K562 (cell line): Measurements from ENCODE around the gene FLII. TPM values are rescaled to one million over a fixed set of nuclear protein-coding genes. Genes with fewer than 3 reads are reported as not detected.
A peak's percentile ranks its signal among the peaks of the same experiment; 100 is the strongest.

ENCODE experiments used
- ASH1L ChIP-seq: fragments of 450-650 bp; IDR thresholded peaks from 2 replicates; pipeline ENCODE4 v1.6.1; 2018; ENCODE audit warnings: borderline replicate concordance, mild to moderate bottlenecking, low read depth; ENCODE audit not compliant: partially characterized antibody
- BCL6 ChIP-seq: fragments of 250-450 bp; sonication (Bioruptor Pico); IDR thresholded peaks from 2 replicates; pipeline ENCODE4 v1.4.0; 2020
- BRCA1 ChIP-seq, 2 experiments: fragments of 450-650 bp in 1 of 2; sonication (generic) in 1 of 2; formaldehyde crosslinking in 1 of 2; IDR thresholded peaks; 2 replicates each; pipeline versions ENCODE4 v1.5.0 to v1.6.1; 2017 to 2020; ENCODE audit warnings: mild to moderate bottlenecking in 1 of 2, missing genetic modification reagents in 1 of 2
- JUN ChIP-seq, 2 experiments: sonication (generic) in 1 of 2; formaldehyde crosslinking in 1 of 2; IDR thresholded peaks; 2 replicates each; pipeline versions ENCODE4 v1.6.1 to v1.8.0; 2012 to 2022; ENCODE audit warnings: borderline replicate concordance in 2 of 2, mild to moderate bottlenecking in 2 of 2, improper control_type of control experiment in 1 of 2, low read depth in 1 of 2, low read length in 1 of 2, missing genetic modification reagents in 1 of 2
- KDM5B ChIP-seq: fragments of 200-600 bp; sonication (generic); IDR thresholded peaks from 2 replicates; pipeline ENCODE4 v1.6.1; 2012; ENCODE audit warnings: low read depth, mild to moderate bottlenecking, moderate library complexity, low read length, control low read depth, inconsistent platforms; ENCODE audit not compliant: insufficient replicate concordance
- KLF13 ChIP-seq: fragments of 450-650 bp; IDR thresholded peaks from 2 replicates; pipeline ENCODE4 v1.6.1; 2016; ENCODE audit warnings: missing genetic modification characterization, low read depth, mild to moderate bottlenecking, missing compliant biosample characterization, moderate library complexity, borderline replicate concordance
- MAFK ChIP-seq: IDR thresholded peaks from 2 replicates; pipeline ENCODE4 v1.6.1; 2011; ENCODE audit warnings: low read length, improper control_type of control experiment
- MAZ ChIP-seq, 2 experiments: fragments of 450-650 bp in 1 of 2; sonication (generic) in 1 of 2; formaldehyde crosslinking; IDR thresholded peaks in 1 of 2; conservative IDR thresholded peaks in 1 of 2; 2 replicates each; pipeline versions ENCODE4 v1.4.0 to v1.5.0; 2020; ENCODE audit warnings: mild to moderate bottlenecking in 1 of 2, missing genetic modification reagents in 1 of 2
- MITF ChIP-seq: IDR thresholded peaks from 2 replicates; pipeline ENCODE4 v1.6.1; 2014; ENCODE audit warnings: antibody characterized with exemption
- NCOA2 ChIP-seq, 2 experiments: fragments of 450-650 bp; IDR thresholded peaks; 2 replicates each; pipeline ENCODE4 v1.6.1; 2018; ENCODE audit warnings: mild to moderate bottlenecking in 2 of 2, moderate library complexity in 1 of 2; ENCODE audit not compliant: partially characterized antibody in 2 of 2
- NR2C1 ChIP-seq, 2 experiments: fragments of 450-650 bp; IDR thresholded peaks; 2 replicates each; pipeline ENCODE4 v1.6.1; 2017; ENCODE audit warnings: mild to moderate bottlenecking in 2 of 2, antibody characterized with exemption in 1 of 2, inconsistent platforms in 1 of 2, missing compliant biosample characterization in 1 of 2, missing genetic modification characterization in 1 of 2
- PHB2 ChIP-seq: fragments of 450-650 bp; IDR thresholded peaks from 2 replicates; pipeline ENCODE4 v1.6.1; 2017; ENCODE audit warnings: low read depth
- POLR2A ChIP-seq: fragments of 450-650 bp; conservative IDR thresholded peaks from 2 replicates; pipeline ENCODE4 v1.6.1; 2016
- RAD51 ChIP-seq: fragments of 450-650 bp; IDR thresholded peaks from 2 replicates; pipeline ENCODE4 v1.7.1; 2016; ENCODE audit warnings: low read depth, mild to moderate bottlenecking, borderline replicate concordance
- RBM25 ChIP-seq: fragments of 200-400 bp; formaldehyde crosslinking; IDR thresholded peaks from 2 replicates; pipeline ENCODE4 v1.6.1; 2018; ENCODE audit warnings: low read length, low read depth, moderate library complexity; ENCODE audit not compliant: severe bottlenecking
- TAF7 ChIP-seq: fragments of 450-650 bp; IDR thresholded peaks from 2 replicates; pipeline ENCODE4 v1.6.1; 2016; ENCODE audit warnings: missing genetic modification characterization, missing compliant biosample characterization
- ZBTB17 ChIP-seq: fragments of 450-650 bp; formaldehyde crosslinking; IDR thresholded peaks from 2 replicates; pipeline ENCODE4 v1.4.0; 2020; ENCODE audit warnings: mild to moderate bottlenecking
- ZKSCAN1 ChIP-seq: fragments of 150-350 bp; IDR thresholded peaks from 2 replicates; pipeline ENCODE4 v1.6.1; 2016; ENCODE audit warnings: low read depth, low read length
- ZNF165 ChIP-seq: fragments of 250-450 bp; sonication (Bioruptor Pico); IDR thresholded peaks from 2 replicates; pipeline ENCODE4 v1.4.0; 2020; ENCODE audit warnings: borderline replicate concordance
- ZNF175 ChIP-seq: fragments of 200-800 bp; sonication (Bioruptor generic); IDR thresholded peaks from 2 replicates; pipeline ENCODE4 v1.6.1; 2016; ENCODE audit warnings: low read depth, mild to moderate bottlenecking, missing genetic modification characterization, missing compliant biosample characterization
- ZNF41 ChIP-seq: fragments of 250-450 bp; sonication (Bioruptor Pico); conservative IDR thresholded peaks from 2 replicates; pipeline ENCODE4 v1.4.0; 2020; ENCODE audit warnings: mild to moderate bottlenecking
- ZNF586 ChIP-seq: fragments of 450-650 bp; formaldehyde crosslinking; conservative IDR thresholded peaks from 2 replicates; pipeline ENCODE4 v1.4.0; 2020; ENCODE audit warnings: mild to moderate bottlenecking, moderate library complexity
- polyA plus RNA-seq, 8 experiments: library from polyadenylated mRNA; depleted of rRNA in 4 of 8; stranded (reverse) in 5 of 8; unstranded in 3 of 8; fragments of >200 nt; fragmentation: Nextera tagmentation in 2 of 8; fragmentation: Illumina TruSeq in 1 of 8; extraction: Ambion mirVana in 2 of 8; extraction: Trizol in 1 of 8; gene quantifications; 2 replicates each; pipeline versions ENCODE4 v1.2.1 to v1.2.3, GENCODE V29; 2011 to 2014; ENCODE audit warnings: inconsistent platforms in 1 of 8, missing spikeins in 1 of 8
- total RNA-seq, 7 experiments: library from RNA; depleted of rRNA in 6 of 7; stranded (reverse); fragments of >200 nt in 6 of 7; fragmentation: Illumina TruSeq in 2 of 7; extraction: Trizol in 2 of 7; gene quantifications; 2 replicates each; pipeline versions ENCODE4 v1.2.1 to v1.2.3, GENCODE V29; 2011 to 2021; ENCODE audit warnings: low replicate concordance in 1 of 7
- TF ChIP-seq, protein P1 (sequence below): fragments of 250-450 bp; sonication (Bioruptor Pico); IDR thresholded peaks from 2 replicates; pipeline ENCODE4 v1.8.0; 2021; ENCODE audit warnings: moderate library complexity, mild to moderate bottlenecking, inconsistent platforms
- TF ChIP-seq, protein P2 (sequence below), 3 experiments: fragments of 200-800 bp in 1 of 3; fragments of 250-450 bp in 1 of 3; fragments of 450-650 bp in 1 of 3; sonication (Bioruptor Pico) in 1 of 3; sonication (Bioruptor generic) in 1 of 3; formaldehyde crosslinking in 1 of 3; IDR thresholded peaks; 2 replicates each; pipeline versions ENCODE4 v1.6.1 to v1.8.0; 2016 to 2022; ENCODE audit warnings: mild to moderate bottlenecking in 2 of 3, missing genetic modification characterization in 2 of 3, missing compliant biosample characterization in 1 of 3, moderate library complexity in 1 of 3

The FLII gene
- total and polyA plus RNA-seq, 9 of the 15 experiments (the other 6 are each of a cell fraction or from before 2014, with no cell fraction given), result 11.7 to 126 (median 82.5) TPM

- peak; percentile 96 for TF ChIP-seq RBM25
- TF ChIP-seq, protein P1, sequence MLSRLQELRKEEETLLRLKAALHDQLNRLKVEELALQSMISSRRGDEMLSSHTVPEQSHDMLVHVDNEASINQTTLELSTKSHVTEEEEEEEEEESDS (CRISPR knock-in tag), result no peak
- TF ChIP-seq ZKSCAN1, result no peak
- peak in 1 of 2 experiments; percentile 29; a peak in 1 of 4 replicates for TF ChIP-seq MAZ (CRISPR knock-in tag; conservative IDR thresholded peaks at IDR 0.05 in 1 of 2, IDR thresholded peaks at IDR 0.05 in 1 of 2)
- no peak for TF ChIP-seq ZNF175 (CRISPR knock-in tag)
- peak; percentile 7 for TF ChIP-seq KDM5B
- no peak for TF ChIP-seq ZNF586 (CRISPR knock-in tag)
- no peak for TF ChIP-seq POLR2A
- TF ChIP-seq RAD51, result no peak
- no peak for TF ChIP-seq JUN (IDR thresholded peaks at IDR 0.05; ENCODE audit: borderline replicate concordance, low read depth, low read length)
- no peak for TF ChIP-seq JUN (CRISPR knock-in tag; IDR thresholded peaks at IDR 0.05; ENCODE audit: borderline replicate concordance)
- TF ChIP-seq, protein P2, sequence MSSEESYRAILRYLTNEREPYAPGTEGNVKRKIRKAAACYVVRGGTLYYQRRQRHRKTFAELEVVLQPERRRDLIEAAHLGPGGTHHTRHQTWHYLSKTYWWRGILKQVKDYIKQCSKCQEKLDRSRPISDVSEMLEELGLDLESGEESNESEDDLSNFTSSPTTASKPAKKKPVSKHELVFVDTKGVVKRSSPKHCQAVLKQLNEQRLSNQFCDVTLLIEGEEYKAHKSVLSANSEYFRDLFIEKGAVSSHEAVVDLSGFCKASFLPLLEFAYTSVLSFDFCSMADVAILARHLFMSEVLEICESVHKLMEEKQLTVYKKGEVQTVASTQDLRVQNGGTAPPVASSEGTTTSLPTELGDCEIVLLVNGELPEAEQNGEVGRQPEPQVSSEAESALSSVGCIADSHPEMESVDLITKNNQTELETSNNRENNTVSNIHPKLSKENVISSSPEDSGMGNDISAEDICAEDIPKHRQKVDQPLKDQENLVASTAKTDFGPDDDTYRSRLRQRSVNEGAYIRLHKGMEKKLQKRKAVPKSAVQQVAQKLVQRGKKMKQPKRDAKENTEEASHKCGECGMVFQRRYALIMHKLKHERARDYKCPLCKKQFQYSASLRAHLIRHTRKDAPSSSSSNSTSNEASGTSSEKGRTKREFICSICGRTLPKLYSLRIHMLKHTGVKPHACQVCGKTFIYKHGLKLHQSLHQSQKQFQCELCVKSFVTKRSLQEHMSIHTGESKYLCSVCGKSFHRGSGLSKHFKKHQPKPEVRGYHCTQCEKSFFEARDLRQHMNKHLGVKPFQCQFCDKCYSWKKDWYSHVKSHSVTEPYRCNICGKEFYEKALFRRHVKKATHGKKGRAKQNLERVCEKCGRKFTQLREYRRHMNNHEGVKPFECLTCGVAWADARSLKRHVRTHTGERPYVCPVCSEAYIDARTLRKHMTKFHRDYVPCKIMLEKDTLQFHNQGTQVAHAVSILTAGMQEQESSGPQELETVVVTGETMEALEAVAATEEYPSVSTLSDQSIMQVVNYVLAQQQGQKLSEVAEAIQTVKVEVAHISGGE (CRISPR knock-in tag; IDR thresholded peaks at IDR 0.05), result no peak
- TF ChIP-seq NR2C1 (IDR thresholded peaks at IDR 0.05), result no peak
- TF ChIP-seq NR2C1 (tag; IDR thresholded peaks at IDR 0.05), result no peak
- TF ChIP-seq ZBTB17 (CRISPR knock-in tag), result no peak
- TF ChIP-seq ASH1L, result no peak
- no peak for TF ChIP-seq BCL6
- no peak for TF ChIP-seq ZNF41 (CRISPR knock-in tag)
- no peak for TF ChIP-seq KLF13 (tag)
- TF ChIP-seq NCOA2 (IDR thresholded peaks at IDR 0.05; ENCODE audit: partially characterized antibody in 2 of 2), result no peak
- no peak for TF ChIP-seq BRCA1 (IDR thresholded peaks at IDR 0.05)
- no peak for TF ChIP-seq BRCA1 (CRISPR knock-in tag; IDR thresholded peaks at IDR 0.05)
- no peak for TF ChIP-seq MITF
- TF ChIP-seq ZNF165 (CRISPR knock-in tag), result no peak
- no peak for TF ChIP-seq MAFK
- TF ChIP-seq PHB2, result no peak
- TF ChIP-seq TAF7 (tag), result no peak
These were observed 33.4 kb downstream of the FLII start, which contains the start of gene LLGL1 (continued) for GRCh38 chr17:18225121-18225641.
